Natural killer cell treated with Interleukin-12 subunit alpha and Interleukin-12 subunit beta and Interleukin-15 and Interleukin-18, amount 100 ng/mL, for 72 hours (primary cell): ENCODE measurements around the gene PIK3CD. TPM values are rescaled to one million over a fixed set of nuclear protein-coding genes. Genes with fewer than 3 reads are reported as not detected.

ENCODE experiments used
- ATAC-seq, 2 donors: fragments of 150-1000 bp; cut with Tn5 transposase in 1 of 2; sonication (Bioruptor Pico), chemical (Tn5 transposase) in 1 of 2; 2 replicates each; pipeline ENCODE4 v1.10.0; 2021
- DNase-seq: peaks from one replicate; pipeline ENCODE4 v3.0.0; 2022; ENCODE audit warnings: low spot score
- H3K27ac Mint-ChIP-seq, 2 donors: 1 replicate in 1 of 2; 2 replicates in 1 of 2; pipeline ENCODE4 v1.8.0; 2022; ENCODE audit warnings: mixed read lengths in 2 of 2, mild to moderate bottlenecking in 1 of 2, moderate library complexity in 1 of 2
- H3K27me3 Mint-ChIP-seq, 2 donors: 1 replicate in 1 of 2; 2 replicates in 1 of 2; pipeline ENCODE4 v1.8.0; 2022; ENCODE audit warnings: mixed read lengths in 2 of 2
- H3K36me3 Mint-ChIP-seq: one replicate; pipeline ENCODE4 v1.8.0; 2022; ENCODE audit warnings: mixed read lengths
- H3K4me1 Mint-ChIP-seq, 2 donors: 1 replicate in 1 of 2; 2 replicates in 1 of 2; pipeline ENCODE4 v1.8.0; 2022; ENCODE audit warnings: low read depth in 2 of 2, mixed read lengths in 2 of 2, mild to moderate bottlenecking in 1 of 2
- H3K4me3 Mint-ChIP-seq: one replicate; pipeline ENCODE4 v1.8.0; 2022; ENCODE audit warnings: mixed read lengths
- H3K9me3 Mint-ChIP-seq: 2 replicates; pipeline ENCODE4 v1.8.0; 2022; ENCODE audit warnings: mixed read lengths
- total RNA-seq, 2 donors: library from RNA; stranded (reverse); gene quantifications; one replicate each; pipeline ENCODE4 v1.2.3, GENCODE V29; 2022

Gene PIK3CD
- total RNA-seq, 2 donors from 2014 or later = 273 to 444 TPM

DNA sequence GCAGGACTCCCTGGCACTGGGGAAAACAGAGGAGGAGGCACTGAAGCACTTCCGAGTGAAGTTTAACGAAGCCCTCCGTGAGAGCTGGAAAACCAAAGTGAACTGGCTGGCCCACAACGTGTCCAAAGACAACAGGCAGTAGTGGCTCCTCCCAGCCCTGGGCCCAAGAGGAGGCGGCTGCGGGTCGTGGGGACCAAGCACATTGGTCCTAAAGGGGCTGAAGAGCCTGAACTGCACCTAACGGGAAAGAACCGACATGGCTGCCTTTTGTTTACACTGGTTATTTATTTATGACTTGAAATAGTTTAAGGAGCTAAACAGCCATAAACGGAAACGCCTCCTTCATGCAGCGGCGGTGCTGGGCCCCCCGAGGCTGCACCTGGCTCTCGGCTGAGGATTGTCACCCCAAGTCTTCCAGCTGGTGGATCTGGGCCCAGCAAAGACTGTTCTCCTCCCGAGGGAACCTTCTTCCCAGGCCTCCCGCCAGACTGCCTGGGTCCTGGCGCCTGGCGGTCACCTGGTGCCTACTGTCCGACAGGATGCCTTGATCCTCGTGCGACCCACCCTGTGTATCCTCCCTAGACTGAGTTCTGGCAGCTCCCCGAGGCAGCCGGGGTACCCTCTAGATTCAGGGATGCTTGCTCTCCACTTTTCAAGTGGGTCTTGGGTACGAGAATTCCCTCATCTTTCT is 75.5 kb downstream of the PIK3CD start:
- no peak for DNase-seq
- Mint-ChIP-seq H3K9me3 (no peaks in the 10 kb centered on the region), H3K27ac (peak overlapping the region; percentile 28 to 87), H3K27me3 (no peaks in the 10 kb centered on the region), H3K4me3 (no peak overlapping the region), H3K4me1 (peaks cover 30 to 44% of the 10 kb centered on the region in 2 donors), H3K36me3 (peaks cover 15% of the 10 kb centered on the region)
- ATAC-seq = no peak

DNA sequence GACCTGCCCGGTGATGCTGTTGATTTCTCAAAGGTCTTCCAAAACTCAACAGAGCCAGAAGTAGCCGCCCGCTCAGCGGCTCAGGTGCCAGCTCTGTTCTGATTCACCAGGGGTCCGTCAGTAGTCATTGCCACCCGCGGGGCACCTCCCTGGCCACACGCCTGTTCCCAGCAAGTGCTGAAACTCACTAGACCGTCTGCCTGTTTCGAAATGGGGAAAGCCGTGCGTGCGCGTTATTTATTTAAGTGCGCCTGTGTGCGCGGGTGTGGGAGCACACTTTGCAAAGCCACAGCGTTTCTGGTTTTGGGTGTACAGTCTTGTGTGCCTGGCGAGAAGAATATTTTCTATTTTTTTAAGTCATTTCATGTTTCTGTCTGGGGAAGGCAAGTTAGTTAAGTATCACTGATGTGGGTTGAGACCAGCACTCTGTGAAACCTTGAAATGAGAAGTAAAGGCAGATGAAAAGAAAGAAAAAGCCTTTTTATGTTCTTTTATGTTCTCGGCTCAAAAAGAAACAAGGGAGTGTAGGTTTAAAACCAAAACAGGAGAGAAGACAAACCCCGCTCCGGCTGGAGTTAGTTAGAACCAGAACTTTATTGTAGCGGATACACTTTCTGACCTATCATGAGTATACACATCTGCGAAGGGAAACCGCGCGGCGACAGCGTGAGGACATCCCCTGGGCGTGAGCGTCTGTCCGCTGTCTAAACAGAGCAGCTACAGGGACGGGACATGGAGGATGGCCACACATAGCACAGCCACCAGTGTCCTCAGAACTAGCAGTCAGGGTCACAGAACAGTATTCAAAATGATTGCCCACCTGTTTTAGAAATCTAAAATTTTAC is 77.1 kb downstream of the PIK3CD start:
- DNase-seq (peak; percentile 66), ATAC-seq (peak; percentile 58 to 64)
- no peaks in the 10 kb centered on the region for H3K9me3 Mint-ChIP-seq
- H3K27me3 Mint-ChIP-seq = no peaks in the 10 kb centered on the region
- peak overlapping the region; percentile 73 for H3K4me3 Mint-ChIP-seq
- peaks cover 34 to 48% of the 10 kb centered on the region in 2 donors for H3K4me1 Mint-ChIP-seq
- H3K36me3 Mint-ChIP-seq = peaks cover 10% of the 10 kb centered on the region
- peak overlapping the region; percentile 86 to 87 for H3K27ac Mint-ChIP-seq

DNA sequence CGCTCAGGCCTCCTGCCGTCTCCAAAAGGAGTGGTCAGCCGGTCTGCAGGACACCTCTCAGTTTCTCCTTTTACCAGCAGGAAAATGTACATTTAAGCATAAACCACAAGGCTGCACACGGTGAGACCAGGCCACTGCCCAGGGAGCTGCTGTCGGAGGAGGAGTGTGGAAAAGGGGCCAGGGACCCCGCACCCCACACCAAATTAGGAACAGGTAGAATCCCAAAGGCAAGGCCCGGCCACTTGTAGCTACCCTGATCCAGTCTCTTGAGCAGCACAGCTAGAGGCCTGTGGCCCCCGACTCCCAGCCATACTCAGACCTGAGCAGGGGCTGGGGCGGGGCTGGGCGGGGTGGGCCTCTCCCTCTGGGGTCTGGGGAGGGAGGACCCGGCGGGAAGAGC is 78.0 kb downstream of the PIK3CD start:
- Mint-ChIP-seq H3K4me1 (peaks cover 34 to 46% of the 10 kb centered on the region in 2 donors), H3K9me3 (no peaks in the 10 kb centered on the region), H3K27ac (peak overlapping the region; percentile 86 to 87), H3K27me3 (no peaks in the 10 kb centered on the region), H3K4me3 (no peak overlapping the region), H3K36me3 (peaks cover 9% of the 10 kb centered on the region)
- ATAC-seq (no peak), DNase-seq (peak; percentile 59)

DNA sequence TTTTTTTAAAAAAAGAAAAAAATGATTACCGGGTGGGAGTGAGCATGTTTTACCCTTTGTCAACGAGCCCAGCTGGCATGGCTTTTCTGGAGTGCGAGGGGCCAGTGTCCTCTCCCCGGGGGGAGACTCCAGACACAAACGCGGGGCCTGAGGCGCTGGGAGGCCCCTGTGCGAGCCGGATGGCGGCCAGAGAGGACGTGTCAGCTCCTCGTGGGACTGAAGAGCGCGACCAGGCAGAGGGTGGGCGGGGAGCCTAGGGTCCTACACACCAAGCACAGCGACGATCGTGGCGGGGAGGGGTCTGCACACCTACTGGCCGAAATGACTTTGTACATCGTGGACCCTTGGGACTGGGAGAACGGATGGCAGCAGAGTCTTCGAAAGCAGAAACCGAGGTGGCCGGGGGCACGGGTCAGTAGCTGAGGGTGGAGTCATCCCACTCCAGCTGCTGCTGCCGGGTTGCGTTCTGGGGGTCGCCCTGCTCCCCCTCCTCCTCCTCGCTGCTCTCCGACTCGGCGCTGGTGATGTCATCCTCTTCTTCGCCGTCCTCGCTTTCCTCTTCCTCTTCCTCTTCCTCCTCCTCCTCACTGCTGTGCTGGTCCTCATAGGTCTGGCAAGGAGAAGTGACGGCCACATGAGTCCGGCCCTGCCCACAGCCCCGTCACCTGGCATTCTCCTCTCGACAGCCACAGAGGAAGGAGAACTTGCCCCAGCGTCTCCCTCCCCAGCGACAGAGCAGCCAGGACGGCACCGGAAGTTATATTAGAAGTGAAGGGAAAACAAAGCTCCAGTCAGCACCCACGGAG is 78.8 kb downstream of the PIK3CD start:
- no peak for ATAC-seq

DNA sequence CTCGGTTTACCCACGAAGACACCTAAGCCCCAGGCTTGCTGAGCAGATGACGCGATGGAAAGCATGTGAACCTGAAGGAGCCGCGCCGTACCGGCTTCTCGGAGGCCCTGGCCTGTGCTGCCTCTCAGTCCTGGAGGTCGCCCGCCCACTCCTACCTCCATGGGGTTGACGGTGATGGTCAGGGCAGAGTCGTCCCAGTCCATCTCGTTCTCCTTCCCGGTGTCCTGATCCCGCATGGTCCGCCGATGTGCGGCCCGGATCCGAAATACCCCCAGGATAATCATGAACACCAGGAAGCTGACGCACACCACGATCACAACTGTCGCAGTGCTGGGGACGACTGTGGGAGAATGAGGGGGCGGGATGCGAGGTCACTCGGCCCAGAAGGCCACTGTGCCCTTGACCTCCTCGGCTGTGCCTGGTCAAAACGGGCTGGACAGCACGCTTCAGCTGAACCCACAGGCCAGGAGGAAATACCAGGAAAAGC is 79.6 kb downstream of the PIK3CD start:
- Mint-ChIP-seq H3K27me3 (no peaks in the 10 kb centered on the region), H3K9me3 (no peaks in the 10 kb centered on the region), H3K4me1 (peaks cover 31 to 41% of the 10 kb centered on the region in 2 donors), H3K27ac (peak overlapping the region; percentile 64 to 67), H3K36me3 (peaks cover 9% of the 10 kb centered on the region), H3K4me3 (no peak overlapping the region)
- DNase-seq = no peak
- ATAC-seq = no peak

More for the DNA sequence above, 78.8 kb downstream of the PIK3CD start:
- no peaks in the 10 kb centered on the region for H3K9me3 Mint-ChIP-seq
- peaks cover 9% of the 10 kb centered on the region for H3K36me3 Mint-ChIP-seq
- H3K4me1 Mint-ChIP-seq = peaks cover 31 to 41% of the 10 kb centered on the region in 2 donors
- no peaks in the 10 kb centered on the region for H3K27me3 Mint-ChIP-seq
- peak overlapping the region; percentile 64 to 66 for H3K27ac Mint-ChIP-seq
- H3K4me3 Mint-ChIP-seq = no peak overlapping the region
- no peak for DNase-seq

DNA sequence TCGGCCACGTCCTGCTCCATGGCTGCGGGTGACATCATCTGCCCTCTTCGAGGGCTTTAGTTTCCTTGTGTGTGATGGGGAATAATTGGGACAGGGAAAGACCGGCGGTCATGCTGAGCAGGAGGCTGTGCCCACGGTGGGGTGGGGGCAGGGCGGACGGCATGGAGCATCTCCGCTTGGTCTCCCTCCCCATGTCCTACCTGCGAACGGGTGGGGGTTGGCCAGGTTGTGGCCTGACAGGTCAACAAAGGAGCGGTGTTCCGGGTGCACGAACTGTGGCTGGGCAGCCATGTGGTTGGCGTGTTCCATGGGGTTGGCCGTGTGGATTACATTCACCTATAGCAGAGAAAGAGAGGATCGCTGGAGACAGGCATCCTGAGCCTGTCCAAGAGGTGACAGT is 80.0 kb downstream of the PIK3CD start:
- no peak for ATAC-seq

DNA sequence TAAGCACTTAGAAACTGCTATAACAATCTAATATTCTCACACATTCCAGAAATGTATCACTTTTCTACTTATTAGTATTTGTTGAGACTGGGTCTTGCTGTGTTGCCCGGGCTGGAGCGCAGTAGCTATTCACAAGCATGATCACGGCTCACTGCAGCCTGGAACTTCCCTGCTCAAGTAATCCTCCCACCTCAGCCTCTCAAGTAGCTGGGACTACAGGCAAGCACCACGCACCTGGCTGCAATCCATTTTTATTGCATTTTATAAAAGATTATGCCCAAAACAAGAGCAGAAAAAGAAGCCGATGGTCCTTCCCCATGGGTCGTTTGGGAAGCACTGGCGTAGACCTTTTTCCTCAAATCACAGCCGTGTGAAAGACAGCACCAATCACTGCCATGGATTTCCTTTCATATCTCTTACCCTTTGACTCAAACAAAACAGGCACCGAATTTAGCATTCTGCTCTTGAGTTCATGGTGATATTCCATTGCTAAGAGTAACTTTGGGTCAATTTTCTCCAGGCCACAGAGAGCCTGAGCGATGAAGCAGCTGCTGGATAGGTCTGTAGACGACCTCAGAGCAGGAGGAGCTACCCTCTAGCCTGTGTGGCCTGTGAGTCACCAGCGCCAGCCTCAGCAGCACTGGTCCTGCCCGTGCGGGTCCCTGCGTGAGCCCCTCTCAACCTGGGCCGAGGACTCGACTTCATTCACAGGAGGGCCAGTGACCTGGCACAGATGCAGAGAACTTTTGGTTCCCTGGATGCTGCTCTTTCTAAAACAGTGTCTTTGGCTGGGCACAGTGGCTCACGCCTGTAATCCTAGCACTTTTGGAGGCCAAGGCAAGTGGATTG is 80.8 kb downstream of the PIK3CD start:
- no peaks in the 10 kb centered on the region for H3K9me3 Mint-ChIP-seq
- no peaks in the 10 kb centered on the region for H3K27me3 Mint-ChIP-seq
- H3K36me3 Mint-ChIP-seq = peaks cover 9% of the 10 kb centered on the region
- H3K4me1 Mint-ChIP-seq = peaks cover 31 to 37% of the 10 kb centered on the region in 2 donors
- H3K4me3 Mint-ChIP-seq = no peak overlapping the region
- peak overlapping the region; percentile 64 to 81 for H3K27ac Mint-ChIP-seq
- ATAC-seq (no peak), DNase-seq (no peak)

More for the DNA sequence above, 80.0 kb downstream of the PIK3CD start:
- no peaks in the 10 kb centered on the region for H3K27me3 Mint-ChIP-seq
- DNase-seq = no peak
- no peak overlapping the region for H3K4me3 Mint-ChIP-seq
- peaks cover 31 to 41% of the 10 kb centered on the region in 2 donors for H3K4me1 Mint-ChIP-seq
- peak overlapping the region; percentile 64 to 67 for H3K27ac Mint-ChIP-seq
- H3K36me3 Mint-ChIP-seq = peaks cover 9% of the 10 kb centered on the region
- no peaks in the 10 kb centered on the region for H3K9me3 Mint-ChIP-seq

DNA sequence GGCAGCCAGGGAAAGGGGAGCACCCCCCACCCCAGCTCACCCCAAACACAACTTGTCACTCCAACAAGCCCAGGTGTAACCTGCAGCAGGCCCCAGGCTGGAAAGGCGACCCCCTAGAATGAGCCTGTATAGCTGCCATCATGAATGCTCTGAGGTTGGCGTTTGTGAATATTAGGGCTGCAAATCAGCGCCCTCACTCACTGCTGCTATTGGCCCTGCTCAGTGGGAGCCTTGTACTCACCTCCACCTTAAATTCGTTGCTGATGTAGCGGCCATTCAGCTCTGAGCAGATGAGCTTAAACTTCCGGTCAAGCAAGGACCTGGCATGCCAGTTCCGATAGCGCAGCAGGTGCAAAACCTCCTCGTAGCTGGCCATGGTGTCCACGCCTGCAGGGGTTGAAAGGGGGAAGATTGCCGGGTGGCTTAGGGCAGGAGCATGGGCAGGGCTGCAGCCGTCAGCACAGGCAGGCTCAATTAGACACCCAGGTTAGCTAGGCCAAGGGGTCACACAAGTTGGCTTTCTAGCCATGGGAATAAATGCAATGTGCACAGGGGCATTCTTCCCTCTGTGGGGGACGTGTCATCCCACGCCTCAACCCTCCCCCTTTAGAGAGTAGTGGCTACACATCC is 81.7 kb downstream of the PIK3CD start:
- DNase-seq (no peak), ATAC-seq (no peak)
- Mint-ChIP-seq H3K9me3 (no peaks in the 10 kb centered on the region), H3K36me3 (peaks cover 9% of the 10 kb centered on the region), H3K27ac (peak overlapping the region; percentile 51 to 81), H3K27me3 (no peaks in the 10 kb centered on the region), H3K4me3 (no peak overlapping the region), H3K4me1 (peaks cover 27 to 36% of the 10 kb centered on the region in 2 donors)

DNA sequence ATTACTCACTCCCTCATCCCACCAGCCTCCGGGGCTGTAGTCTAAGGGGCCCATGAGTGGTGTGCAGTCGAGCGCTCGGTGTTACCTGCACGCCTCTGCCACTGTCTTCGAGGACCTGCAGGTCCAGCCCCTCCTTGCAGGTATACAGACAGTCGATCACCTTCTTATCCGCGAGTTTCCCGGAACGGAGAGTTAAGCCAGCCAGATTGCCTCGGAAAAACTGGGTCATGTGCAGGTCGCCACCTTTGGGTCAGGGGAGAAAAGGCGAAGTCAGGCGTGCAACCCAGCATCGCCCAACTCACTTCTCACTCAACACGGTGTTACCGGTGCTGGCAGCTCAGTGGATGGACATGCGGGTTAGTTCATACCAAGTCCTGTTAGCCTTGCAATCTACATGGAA is 84.3 kb downstream of the PIK3CD start:
- H3K27me3 Mint-ChIP-seq = no peaks in the 10 kb centered on the region
- no peak overlapping the region for H3K4me3 Mint-ChIP-seq
- peak overlapping the region in 1 of 2 donors; percentile 16 for H3K27ac Mint-ChIP-seq
- no peak for DNase-seq
- no peaks in the 10 kb centered on the region for H3K36me3 Mint-ChIP-seq
- H3K9me3 Mint-ChIP-seq = no peaks in the 10 kb centered on the region
- ATAC-seq = no peak
- peaks cover 12 to 22% of the 10 kb centered on the region in 2 donors for H3K4me1 Mint-ChIP-seq

DNA sequence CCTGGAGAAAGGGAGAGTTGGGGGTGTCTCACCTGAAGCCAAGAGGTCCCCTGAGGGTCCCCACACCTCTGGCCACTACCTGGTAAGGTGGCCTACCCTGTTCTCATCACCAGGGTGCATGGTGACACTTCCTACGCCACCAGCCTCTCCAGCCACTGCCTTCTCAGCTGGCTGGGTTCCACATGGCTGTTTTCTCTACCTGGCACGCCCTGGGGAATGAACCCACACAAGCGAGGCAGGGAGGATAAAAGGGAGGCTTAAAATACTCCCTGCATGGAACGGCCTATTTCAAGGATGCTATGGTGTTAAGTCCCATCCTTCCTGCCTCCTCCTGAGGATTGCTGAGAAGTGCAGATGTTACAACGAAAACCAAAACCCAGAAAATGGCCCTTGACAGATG is 84.7 kb downstream of the PIK3CD start:
- Mint-ChIP-seq H3K9me3 (no peaks in the 10 kb centered on the region), H3K27ac (no peak overlapping the region), H3K4me1 (peaks cover 11 to 20% of the 10 kb centered on the region in 2 donors), H3K27me3 (no peaks in the 10 kb centered on the region), H3K4me3 (no peak overlapping the region), H3K36me3 (no peaks in the 10 kb centered on the region)
- ATAC-seq (no peak), DNase-seq (no peak)

DNA sequence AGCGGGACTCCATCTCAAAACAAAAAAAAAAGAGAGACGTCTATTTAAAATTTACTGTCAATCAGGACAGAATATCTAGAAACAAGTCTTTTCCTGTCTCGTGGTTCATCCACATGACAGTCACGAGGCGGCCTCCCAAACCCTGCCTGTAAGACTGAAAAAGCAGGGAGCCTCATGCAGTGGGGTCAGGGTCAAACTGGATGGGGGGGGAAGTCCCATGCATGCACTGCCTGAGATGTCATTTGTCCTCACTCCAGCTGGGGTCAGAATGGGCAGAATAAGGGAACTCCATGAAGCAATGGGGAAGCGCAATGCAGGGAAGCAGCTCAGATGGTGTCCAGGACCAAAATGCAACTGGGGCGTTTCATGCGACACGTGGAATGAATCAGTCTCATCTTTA is 85.5 kb downstream of the PIK3CD start:
- DNase-seq = no peak
- peaks cover 4 to 15% of the 10 kb centered on the region in 2 donors for H3K4me1 Mint-ChIP-seq
- H3K27ac Mint-ChIP-seq = no peak overlapping the region
- peaks cover 3% of the 10 kb centered on the region for H3K36me3 Mint-ChIP-seq
- H3K9me3 Mint-ChIP-seq = no peaks in the 10 kb centered on the region
- H3K27me3 Mint-ChIP-seq = no peaks in the 10 kb centered on the region
- ATAC-seq = no peak
- H3K4me3 Mint-ChIP-seq = no peak overlapping the region

DNA sequence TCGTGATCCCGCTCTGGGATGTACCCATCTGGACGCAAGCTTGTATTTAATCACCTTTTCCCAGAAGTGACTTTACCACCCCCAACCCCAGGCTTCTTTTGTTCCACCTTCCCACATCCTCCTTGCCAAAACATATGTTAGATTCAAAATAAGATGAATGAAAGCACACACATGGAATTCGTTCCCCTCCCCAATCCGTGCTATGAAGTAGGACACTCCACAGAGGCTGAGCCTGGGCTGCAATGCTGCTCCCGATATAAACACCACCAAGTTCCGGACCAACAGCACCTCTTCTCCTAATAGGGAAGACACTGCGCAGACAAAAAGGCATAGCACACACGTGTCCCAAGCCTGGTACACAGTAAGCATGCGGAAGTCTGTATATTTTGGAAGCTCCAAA is 86.1 kb downstream of the PIK3CD start:
- H3K9me3 Mint-ChIP-seq = no peaks in the 10 kb centered on the region
- DNase-seq (no peak), ATAC-seq (no peak)
- H3K36me3 Mint-ChIP-seq = peaks cover 4% of the 10 kb centered on the region
- H3K4me3 Mint-ChIP-seq = no peak overlapping the region
- peak overlapping the region in 1 of 2 donors; percentile 47 for H3K27ac Mint-ChIP-seq
- H3K4me1 Mint-ChIP-seq = peaks cover 0 to 15% of the 10 kb centered on the region in 2 donors
- H3K27me3 Mint-ChIP-seq = no peaks in the 10 kb centered on the region
